Stimulated activated CD4-positive, alpha-beta T cell treated with anti-CD3 and anti-CD28 coated beads, Interleukin-1b, Interleukin-23, amount 100 ng/mL, for 1 hour (primary cell): ENCODE results near the gene ZNF316.

Source experiments
- DNase-seq, 2 donors: peaks; one replicate each; pipeline ENCODE4 v3.0.0-alpha.2; 2020; ENCODE audit warnings: low read depth in 2 of 2

Gene ZNF316

GRCh38 chr7:6691103-6691502 is 54.0 kb downstream of the ZNF316 start:
- no peak for DNase-seq

- no peak for DNase-seq
These were observed 54.5 kb downstream of the ZNF316 start for GRCh38 chr7:6691609-6692106.

GRCh38 chr7:6700793-6701192 is 63.7 kb downstream of the ZNF316 start:
- DNase-seq, result no peak

- no peak for DNase-seq
These were observed 64.7 kb downstream of the ZNF316 start for GRCh38 chr7:6701860-6702259.
